Caco-2 (cell line): ENCODE results near the gene FAH. TPM values are rescaled to one million over a fixed set of nuclear protein-coding genes. Genes with fewer than 3 reads are reported as not detected.

Experiments used
- BruUV-seq: library from RNA; stranded (reverse); fragments of 400-500 nt; replicated peaks from 2 replicates; lab custom pipeline; 2021; lab: Mats Ljungman, UMichigan
- CTCF ChIA-PET: fragments of 300-600 bp; sonication (Branson Sonifier 250); formaldehyde crosslinking; loops from one replicate; lab custom pipeline; 2022; ENCODE audit warnings: antibody characterized with exemption; lab: Charles Lee
- POLR2A ChIA-PET: fragments of 300-600 bp; sonication (Branson Sonifier 250); formaldehyde crosslinking; loops from one replicate; lab custom pipeline; 2022; ENCODE audit warnings: antibody characterized with exemption; lab: Charles Lee
- DNase-seq, 2 experiments: peaks; one replicate each; pipeline versions ENCODE4 v3.0.0 to v3.0.0-alpha.2; 2020 to 2022
- H3K27me3 ChIP-seq: replicated peaks from 2 replicates; pipeline ENCODE4 v1.6.0; 2011; ENCODE audit warnings: low read length; ENCODE audit not compliant: control insufficient read depth, insufficient read depth
- H3K36me3 ChIP-seq: 2 replicates; pipeline ENCODE4 v1.5.1; 2011; ENCODE audit warnings: low read length; ENCODE audit not compliant: control insufficient read depth, insufficient read depth
- H3K4me1 ChIP-seq: fragments of 250-450 bp; sonication (Bioruptor Pico); 2 replicates; pipeline ENCODE4 v1.5.1; 2020; ENCODE audit warnings: mild to moderate bottlenecking
- H3K4me3 ChIP-seq: 2 replicates; pipeline ENCODE4 v1.5.1; 2011; ENCODE audit warnings: low read depth, mild to moderate bottlenecking, control low read depth, low read length
- H3K9me3 ChIP-seq: fragments of 250-450 bp; sonication (Bioruptor Pico); 2 replicates; pipeline ENCODE4 v1.5.1; 2020; ENCODE audit warnings: mild to moderate bottlenecking, moderate library complexity
- H3K27ac Mint-ChIP-seq: one replicate; pipeline ENCODE4 v1.8.0; 2022; ENCODE audit warnings: mixed read lengths; ENCODE audit not compliant: unreplicated experiment
- H3K27me3 Mint-ChIP-seq: one replicate; pipeline ENCODE4 v1.8.0; 2022; ENCODE audit warnings: mixed read lengths; ENCODE audit not compliant: insufficient read depth, unreplicated experiment
- H3K36me3 Mint-ChIP-seq: one replicate; pipeline ENCODE4 v1.8.0; 2022; ENCODE audit warnings: mild to moderate bottlenecking, mixed read lengths; ENCODE audit not compliant: insufficient read depth, unreplicated experiment
- H3K4me1 Mint-ChIP-seq: one replicate; pipeline ENCODE4 v1.8.0; 2022; ENCODE audit warnings: low read depth, mixed read lengths; ENCODE audit not compliant: unreplicated experiment
- H3K4me3 Mint-ChIP-seq: one replicate; pipeline ENCODE4 v1.8.0; 2022; ENCODE audit warnings: mild to moderate bottlenecking, moderate library complexity, mixed read lengths; ENCODE audit not compliant: unreplicated experiment
- H3K9me3 Mint-ChIP-seq: one replicate; pipeline ENCODE4 v1.8.0; 2022; ENCODE audit warnings: mixed read lengths; ENCODE audit not compliant: unreplicated experiment
- CTCF ChIP-seq, 2 experiments: fragments of 200-600 bp in 1 of 2; IDR thresholded peaks; 1 replicate in 1 of 2; 2 replicates in 1 of 2; pipeline versions ENCODE4 v1.5.1 to v1.8.0; 2011 to 2022; ENCODE audit warnings: antibody characterized with exemption in 1 of 2, control low read depth in 1 of 2, inconsistent platforms in 1 of 2, low read depth in 1 of 2, low read length in 1 of 2, mild to moderate bottlenecking in 1 of 2, moderate library complexity in 1 of 2; ENCODE audit not compliant: insufficient read depth in 1 of 2, severe bottlenecking in 1 of 2, unreplicated experiment in 1 of 2
- intact Hi-C: fragments of 100-400 bp; cut with micrococcal nuclease; formaldehyde crosslinking; loops from one replicate; pipeline ENCODE4 v1.10.0; 2022; ENCODE audit not compliant: unreplicated experiment
- total RNA-seq: library from RNA; stranded (reverse); gene quantifications from 2 replicates; pipeline ENCODE4 v1.2.3, GENCODE V29; 2022

The FAH gene
- total RNA-seq, 1 experiment from 2014 or later, result 20.4 TPM

GRCh38 chr15:80179935-80180334, 27.1 kb downstream of the FAH start:
- Mint-ChIP-seq H3K27ac (no peak overlapping the region), H3K9me3 (no peaks in the 10 kb centered on the region), H3K36me3 (no peaks in the 10 kb centered on the region), H3K27me3 (no peaks in the 10 kb centered on the region), H3K4me3 (no peak overlapping the region), H3K4me1 (no peaks in the 10 kb centered on the region)
- DNase-seq, result no peak
- no peaks in the 10 kb centered on the region for H3K4me1 ChIP-seq
- H3K4me3 ChIP-seq, result no peak overlapping the region
- ChIA-PET POLR2A (no interaction called here), CTCF (no interaction called here)
- H3K27me3 ChIP-seq, result no peaks in the 10 kb centered on the region
- no peaks in the 10 kb centered on the region for H3K9me3 ChIP-seq
- no peaks in the 10 kb centered on the region; the same call in 1 of the 2 replicates for H3K36me3 ChIP-seq
- no TSS peak for BruUV-seq
- intact Hi-C loops, result loop anchor here (10.0 kb wide), 1 partner anchor 185 kb away; no protein-coding TSS in a partner anchor
- no peak for TF ChIP-seq CTCF (IDR thresholded peaks at IDR 0.05; ENCODE audit: insufficient read depth in 1 of 2, low read depth in 1 of 2, low read length in 1 of 2, severe bottlenecking in 1 of 2, unreplicated experiment in 1 of 2)

GRCh38 chr15:80180468-80180867, 27.7 kb downstream of the FAH start:
- H3K27me3 Mint-ChIP-seq, result no peaks in the 10 kb centered on the region
- DNase-seq, result no peak
- no peaks in the 10 kb centered on the region; the same call in 1 of the 2 replicates for H3K36me3 ChIP-seq
- no peaks in the 10 kb centered on the region for H3K4me1 Mint-ChIP-seq
- no TSS peak for BruUV-seq
- no peak overlapping the region for H3K4me3 ChIP-seq
- intact Hi-C loops, result no loop called here
- ChIA-PET CTCF (no interaction called here), POLR2A (no interaction called here)
- H3K9me3 ChIP-seq, result no peaks in the 10 kb centered on the region
- H3K36me3 Mint-ChIP-seq, result no peaks in the 10 kb centered on the region
- H3K27me3 ChIP-seq, result no peaks in the 10 kb centered on the region
- no peak overlapping the region for H3K27ac Mint-ChIP-seq
- H3K4me1 ChIP-seq, result no peaks in the 10 kb centered on the region
- no peaks in the 10 kb centered on the region for H3K9me3 Mint-ChIP-seq
- no peak overlapping the region for H3K4me3 Mint-ChIP-seq
- TF ChIP-seq CTCF (IDR thresholded peaks at IDR 0.05; ENCODE audit: insufficient read depth in 1 of 2, low read depth in 1 of 2, low read length in 1 of 2, severe bottlenecking in 1 of 2, unreplicated experiment in 1 of 2), result no peak

- Histone ChIP-seq H3K27me3 (no peaks in the 10 kb centered on the region), H3K36me3 (no peaks in the 10 kb centered on the region; the same call in 1 of the 2 replicates), H3K9me3 (no peaks in the 10 kb centered on the region), H3K4me3 (no peak overlapping the region), H3K4me1 (no peaks in the 10 kb centered on the region)
- no peak for TF ChIP-seq CTCF (IDR thresholded peaks at IDR 0.05; ENCODE audit: insufficient read depth in 1 of 2, low read depth in 1 of 2, low read length in 1 of 2, severe bottlenecking in 1 of 2, unreplicated experiment in 1 of 2)
- POLR2A ChIA-PET, result no interaction called here
- no peak for DNase-seq
- Mint-ChIP-seq H3K27me3 (no peaks in the 10 kb centered on the region), H3K27ac (no peak overlapping the region), H3K36me3 (no peaks in the 10 kb centered on the region), H3K9me3 (no peaks in the 10 kb centered on the region), H3K4me1 (no peaks in the 10 kb centered on the region), H3K4me3 (no peak overlapping the region)
- CTCF ChIA-PET, result no interaction called here
- BruUV-seq, result no TSS peak
- intact Hi-C loops, result no loop called here
Measured at GRCh38 chr15:80180986-80181385, 28.2 kb downstream of the FAH start.
